ENCODE data around the gene ITGA8. TPM values are rescaled to one million over a fixed set of nuclear protein-coding genes. Genes with fewer than 3 reads are reported as not detected.

Gene ITGA8
- total RNA-seq, 1 experiment from 2014 or later = not detected

GRCh38 chr10:15550950-15551349 is 168.8 kb downstream of the ITGA8 start:
- Histone ChIP-seq H3K4me3 (ENCODE audit: low read depth, low read length) (no peak overlapping the region), H3K27me3 (replicated peaks; ENCODE audit: control insufficient read depth, insufficient read depth, low read length) (no peaks in the 10 kb centered on the region), H3K9me3 (no peaks in the 10 kb centered on the region), H3K4me1 (no peaks in the 10 kb centered on the region), H3K36me3 (ENCODE audit: control insufficient read depth, insufficient read depth, low read length) (no peaks in the 10 kb centered on the region)
- Mint-ChIP-seq H3K4me1 (ENCODE audit: low read depth, unreplicated experiment) (no peaks in the 10 kb centered on the region), H3K36me3 (ENCODE audit: insufficient read depth, unreplicated experiment) (peaks cover 6% of the 10 kb centered on the region), H3K27me3 (ENCODE audit: insufficient read depth, unreplicated experiment) (peaks cover 22% of the 10 kb centered on the region), H3K9me3 (ENCODE audit: unreplicated experiment) (peaks cover 6% of the 10 kb centered on the region), H3K4me3 (ENCODE audit: unreplicated experiment) (no peak overlapping the region), H3K27ac (ENCODE audit: unreplicated experiment) (no peak overlapping the region)
- DNase-seq = no peak
- ChIA-PET CTCF (no interaction called here), POLR2A (no interaction called here)
- no TSS peak for BruUV-seq (replicated peaks)
- TF ChIP-seq CTCF (IDR thresholded peaks at IDR 0.05; ENCODE audit: insufficient read depth in 1 of 2, low read depth in 1 of 2, low read length in 1 of 2, severe bottlenecking in 1 of 2, unreplicated experiment in 1 of 2) = no peak
- intact Hi-C loops (cut with micrococcal nuclease; ENCODE audit: unreplicated experiment) = no loop called here

- TF ChIP-seq CTCF (IDR thresholded peaks at IDR 0.05; ENCODE audit: insufficient read depth in 1 of 2, low read depth in 1 of 2, low read length in 1 of 2, severe bottlenecking in 1 of 2, unreplicated experiment in 1 of 2) = no peak
These were observed 171.4 kb downstream of the ITGA8 start for GRCh38 chr10:15548331-15548730.

GRCh38 chr10:15546606-15547005 is 173.1 kb downstream of the ITGA8 start:
- TF ChIP-seq CTCF (IDR thresholded peaks at IDR 0.05; ENCODE audit: insufficient read depth in 1 of 2, low read depth in 1 of 2, low read length in 1 of 2, severe bottlenecking in 1 of 2, unreplicated experiment in 1 of 2) = no peak
- intact Hi-C loops (cut with micrococcal nuclease; ENCODE audit: unreplicated experiment) = no loop called here
- H3K4me1 ChIP-seq = no peaks in the 10 kb centered on the region
- no peak overlapping the region for H3K4me3 ChIP-seq (ENCODE audit: low read depth, low read length)
- Mint-ChIP-seq H3K9me3 (ENCODE audit: unreplicated experiment) (peaks cover 6% of the 10 kb centered on the region), H3K27me3 (ENCODE audit: insufficient read depth, unreplicated experiment) (peaks cover 20% of the 10 kb centered on the region), H3K36me3 (ENCODE audit: insufficient read depth, unreplicated experiment) (peaks cover 6% of the 10 kb centered on the region), H3K27ac (ENCODE audit: unreplicated experiment) (no peak overlapping the region), H3K4me3 (ENCODE audit: unreplicated experiment) (no peak overlapping the region), H3K4me1 (ENCODE audit: low read depth, unreplicated experiment) (no peaks in the 10 kb centered on the region)
- H3K9me3 ChIP-seq = no peaks in the 10 kb centered on the region
- H3K27me3 ChIP-seq (replicated peaks; ENCODE audit: control insufficient read depth, insufficient read depth, low read length) = no peaks in the 10 kb centered on the region
- DNase-seq = no peak
- POLR2A ChIA-PET = no interaction called here
- H3K36me3 ChIP-seq (ENCODE audit: control insufficient read depth, insufficient read depth, low read length) = no peaks in the 10 kb centered on the region
- BruUV-seq (replicated peaks) = no TSS peak
- CTCF ChIA-PET = no interaction called here

More at GRCh38 chr10:15548331-15548730, 171.4 kb downstream of the ITGA8 start:
- Mint-ChIP-seq H3K4me1 (ENCODE audit: low read depth, unreplicated experiment) (no peaks in the 10 kb centered on the region), H3K27ac (ENCODE audit: unreplicated experiment) (no peak overlapping the region), H3K4me3 (ENCODE audit: unreplicated experiment) (no peak overlapping the region), H3K36me3 (ENCODE audit: insufficient read depth, unreplicated experiment) (peaks cover 6% of the 10 kb centered on the region), H3K27me3 (ENCODE audit: insufficient read depth, unreplicated experiment) (peaks cover 23% of the 10 kb centered on the region), H3K9me3 (ENCODE audit: unreplicated experiment) (peaks cover 6% of the 10 kb centered on the region)
- DNase-seq = no peak
- CTCF ChIA-PET = no interaction called here
- Histone ChIP-seq H3K4me3 (ENCODE audit: low read depth, low read length) (no peak overlapping the region), H3K27me3 (replicated peaks; ENCODE audit: control insufficient read depth, insufficient read depth, low read length) (no peaks in the 10 kb centered on the region), H3K9me3 (no peaks in the 10 kb centered on the region), H3K36me3 (ENCODE audit: control insufficient read depth, insufficient read depth, low read length) (no peaks in the 10 kb centered on the region), H3K4me1 (no peaks in the 10 kb centered on the region)
- POLR2A ChIA-PET = no interaction called here
- intact Hi-C loops (cut with micrococcal nuclease; ENCODE audit: unreplicated experiment) = no loop called here
- no TSS peak for BruUV-seq (replicated peaks)
